ENCODE data around the gene LLGL2. TPM values are rescaled to one million over a fixed set of nuclear protein-coding genes. Genes with fewer than 3 reads are reported as not detected.
A peak's percentile ranks its signal among the peaks of the same experiment; 100 is the strongest.

The LLGL2 gene
- total and polyA plus RNA-seq, 5 donors from 2014 or later: 13.6 to 44.1 (median 17.5) TPM

DNA sequence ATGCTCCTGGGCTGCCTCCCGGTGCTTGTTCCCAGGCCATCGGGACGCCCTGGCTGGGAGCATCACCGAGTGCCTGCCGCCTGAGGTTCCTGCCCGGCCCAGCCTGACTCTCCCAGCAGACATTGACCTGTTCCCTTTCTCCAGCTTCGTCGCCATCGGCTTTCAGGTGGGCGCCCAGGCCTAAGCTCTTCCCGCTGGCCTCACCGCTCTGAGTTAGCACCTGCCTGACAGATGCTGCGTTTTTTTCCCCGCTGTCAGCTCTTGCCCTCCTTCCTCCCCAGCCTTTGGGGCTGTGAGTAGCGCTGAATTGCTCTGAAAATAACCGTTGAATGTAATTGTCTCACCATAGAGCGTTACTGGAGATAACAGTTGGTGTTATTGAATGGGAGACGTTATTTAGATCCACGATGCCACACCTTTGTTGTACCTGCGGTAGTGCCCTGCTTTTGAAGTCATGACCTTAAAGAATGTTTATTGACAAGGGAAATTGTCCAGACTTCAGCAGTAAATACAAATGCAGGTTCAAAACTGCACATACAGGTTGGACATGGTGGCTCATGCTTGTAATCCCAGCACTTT, 86.4 kb downstream of the LLGL2 start:
- no peak for ATAC-seq (ENCODE audit: low read depth in 2 of 2)

DNA sequence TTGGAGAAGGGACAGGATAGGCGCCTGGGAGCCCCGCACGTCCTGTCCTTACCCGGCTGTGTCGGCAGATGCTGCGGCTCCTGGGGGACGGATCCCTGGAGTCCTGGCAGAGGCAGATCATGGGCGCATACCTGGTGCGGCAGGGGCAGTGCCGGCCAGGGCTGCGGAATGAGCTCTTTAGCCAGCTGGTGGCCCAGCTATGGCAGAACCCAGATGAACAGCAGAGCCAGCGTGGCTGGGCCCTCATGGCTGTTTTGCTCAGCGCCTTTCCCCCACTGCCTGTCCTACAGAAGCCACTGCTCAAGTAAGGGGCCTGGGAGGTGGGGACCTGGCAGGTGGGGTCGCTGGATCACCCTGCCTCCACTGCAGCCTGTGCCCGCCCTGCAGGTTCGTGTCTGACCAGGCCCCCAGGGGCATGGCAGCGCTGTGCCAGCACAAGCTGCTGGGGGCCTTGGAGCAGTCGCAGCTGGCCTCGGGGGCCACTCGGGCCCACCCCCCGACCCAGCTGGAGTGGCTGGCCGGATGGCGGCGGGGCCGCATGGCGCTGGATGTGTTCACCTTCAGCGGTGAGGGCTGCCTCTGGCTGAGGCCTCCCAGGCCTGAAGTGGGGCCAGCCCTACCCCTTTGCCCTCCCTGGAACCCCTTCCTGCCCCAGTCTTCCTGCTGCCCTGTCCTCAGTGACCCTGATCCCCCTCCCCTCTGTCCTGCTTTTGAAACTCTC, 87.6 kb downstream of the LLGL2 start:
- no peaks in the 10 kb centered on the region for H3K36me3 ChIP-seq (ENCODE audit: control insufficient read depth, insufficient read depth, low read length)
- no peaks in the 10 kb centered on the region for H3K27me3 ChIP-seq (ENCODE audit: control insufficient read depth, insufficient read depth, low read length)
- no peaks in the 10 kb centered on the region for H3K4me1 ChIP-seq (ENCODE audit: control insufficient read depth, insufficient read depth, low read length, poor library complexity, severe bottlenecking)
- H3K4me3 Mint-ChIP-seq: no peak overlapping the region
- no peak overlapping the region for H3K27ac Mint-ChIP-seq
- ATAC-seq (ENCODE audit: low read depth in 2 of 2) (no peak), DNase-seq (no peak)
- no peaks in the 10 kb centered on the region for H3K9me3 ChIP-seq (ENCODE audit: control insufficient read depth in 2 of 2, low read length in 2 of 2)
- no peak overlapping the region for H3K27ac ChIP-seq (ENCODE audit: insufficient read depth, low read length, poor library complexity, severe bottlenecking)
- no peaks in the 10 kb centered on the region for H3K4me1 Mint-ChIP-seq
- H3K27me3 Mint-ChIP-seq: no peaks in the 10 kb centered on the region
- no peaks in the 10 kb centered on the region for H3K36me3 Mint-ChIP-seq
- no peak overlapping the region for H3K4me3 ChIP-seq (ENCODE audit: low read depth, low read length)
- H3K9me3 Mint-ChIP-seq: no peaks in the 10 kb centered on the region

More for the DNA sequence above, 86.4 kb downstream of the LLGL2 start:
- no peaks in the 10 kb centered on the region for H3K27me3 ChIP-seq (ENCODE audit: control insufficient read depth, insufficient read depth, low read length)
- H3K9me3 ChIP-seq (ENCODE audit: control insufficient read depth in 2 of 2, low read length in 2 of 2): no peaks in the 10 kb centered on the region
- H3K4me1 ChIP-seq (ENCODE audit: control insufficient read depth, insufficient read depth, low read length, poor library complexity, severe bottlenecking): no peaks in the 10 kb centered on the region
- Mint-ChIP-seq H3K27ac (no peak overlapping the region), H3K4me3 (no peak overlapping the region), H3K36me3 (no peaks in the 10 kb centered on the region), H3K4me1 (peaks cover 0 to 2% (median 0%) of the 10 kb centered on the region in 4 donors), H3K27me3 (no peaks in the 10 kb centered on the region), H3K9me3 (no peaks in the 10 kb centered on the region)
- no peak overlapping the region for H3K27ac ChIP-seq (ENCODE audit: insufficient read depth, low read length, poor library complexity, severe bottlenecking)
- H3K36me3 ChIP-seq (ENCODE audit: control insufficient read depth, insufficient read depth, low read length): no peaks in the 10 kb centered on the region
- H3K4me3 ChIP-seq (ENCODE audit: low read depth, low read length): no peak overlapping the region
- DNase-seq: no peak

DNA sequence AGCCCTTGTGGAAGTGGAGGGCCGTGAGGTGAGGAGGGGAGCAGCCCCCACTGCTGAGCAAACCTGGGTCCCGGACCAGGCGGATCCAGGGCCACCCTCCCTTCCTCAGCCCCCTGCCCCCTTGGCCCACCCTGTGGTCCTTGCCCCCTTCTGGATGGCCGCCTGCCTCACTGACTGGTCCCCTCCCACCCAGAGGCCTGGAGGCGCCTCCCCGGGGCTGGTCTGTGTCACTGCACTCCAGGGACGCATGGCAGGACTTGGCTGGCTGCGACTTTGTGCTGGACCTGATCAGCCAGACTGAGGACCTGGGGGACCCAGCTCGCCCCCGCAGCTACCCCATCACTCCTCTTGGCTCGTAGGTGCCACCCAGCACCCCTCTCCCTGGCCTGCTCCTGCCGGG, 88.5 kb downstream of the LLGL2 start:
- Mint-ChIP-seq H3K4me1 (no peaks in the 10 kb centered on the region), H3K36me3 (no peaks in the 10 kb centered on the region)

DNA sequence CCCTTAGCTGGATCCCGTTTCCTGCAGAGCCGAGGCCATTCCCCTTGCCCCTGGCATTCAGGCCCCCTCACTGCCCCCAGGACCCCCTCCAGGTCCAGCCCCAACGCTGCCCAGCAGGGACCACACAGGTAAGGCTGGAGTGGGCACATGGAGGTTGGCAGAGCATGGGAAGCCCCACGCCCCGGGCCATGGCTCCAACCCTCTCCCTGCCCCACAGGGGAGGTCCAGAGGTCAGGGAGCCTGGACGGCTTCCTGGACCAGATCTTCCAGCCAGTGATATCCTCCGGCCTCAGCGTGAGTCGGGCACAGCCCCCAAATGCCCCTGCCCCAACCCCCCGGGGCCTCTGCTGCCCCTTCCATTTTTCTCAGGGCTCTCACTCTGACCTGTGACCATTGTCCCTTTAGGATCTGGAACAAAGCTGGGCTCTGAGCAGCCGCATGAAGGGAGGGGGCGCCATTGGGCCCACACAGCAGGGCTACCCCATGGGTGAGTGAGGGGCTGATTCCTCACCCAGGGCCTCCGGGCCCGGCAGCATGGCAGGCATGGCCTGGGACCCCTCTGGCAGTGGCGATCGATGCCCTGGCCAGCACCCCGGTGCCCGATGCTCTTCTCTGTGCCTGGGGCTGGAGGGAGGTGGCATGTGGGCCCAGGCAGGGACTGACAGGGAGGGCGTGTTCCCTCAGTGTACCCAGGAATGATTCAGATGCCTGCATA, 89.2 kb downstream of the LLGL2 start:
- no peak overlapping the region for H3K27ac ChIP-seq (ENCODE audit: insufficient read depth, low read length, poor library complexity, severe bottlenecking)
- DNase-seq (no peak), ATAC-seq (ENCODE audit: low read depth in 2 of 2) (no peak)
- Mint-ChIP-seq H3K4me3 (no peak overlapping the region), H3K27ac (no peak overlapping the region), H3K27me3 (no peaks in the 10 kb centered on the region), H3K36me3 (no peaks in the 10 kb centered on the region), H3K9me3 (no peaks in the 10 kb centered on the region), H3K4me1 (no peaks in the 10 kb centered on the region)
- H3K27me3 ChIP-seq (ENCODE audit: control insufficient read depth, insufficient read depth, low read length): no peaks in the 10 kb centered on the region
- H3K36me3 ChIP-seq (ENCODE audit: control insufficient read depth, insufficient read depth, low read length): no peaks in the 10 kb centered on the region
- H3K4me3 ChIP-seq (ENCODE audit: low read depth, low read length): no peak overlapping the region
- no peaks in the 10 kb centered on the region for H3K9me3 ChIP-seq (ENCODE audit: control insufficient read depth in 2 of 2, low read length in 2 of 2)
- no peaks in the 10 kb centered on the region for H3K4me1 ChIP-seq (ENCODE audit: control insufficient read depth, insufficient read depth, low read length, poor library complexity, severe bottlenecking)

More for the DNA sequence above, 88.5 kb downstream of the LLGL2 start:
- H3K27me3 Mint-ChIP-seq: no peaks in the 10 kb centered on the region
- no peak for ATAC-seq (ENCODE audit: low read depth in 2 of 2)
- Histone ChIP-seq H3K4me1 (ENCODE audit: control insufficient read depth, insufficient read depth, low read length, poor library complexity, severe bottlenecking) (no peaks in the 10 kb centered on the region), H3K36me3 (ENCODE audit: control insufficient read depth, insufficient read depth, low read length) (no peaks in the 10 kb centered on the region), H3K27me3 (ENCODE audit: control insufficient read depth, insufficient read depth, low read length) (no peaks in the 10 kb centered on the region), H3K4me3 (ENCODE audit: low read depth, low read length) (no peak overlapping the region), H3K27ac (ENCODE audit: insufficient read depth, low read length, poor library complexity, severe bottlenecking) (no peak overlapping the region), H3K9me3 (ENCODE audit: control insufficient read depth in 2 of 2, low read length in 2 of 2) (no peaks in the 10 kb centered on the region)
- no peaks in the 10 kb centered on the region for H3K9me3 Mint-ChIP-seq
- no peak overlapping the region for H3K4me3 Mint-ChIP-seq
- no peak overlapping the region for H3K27ac Mint-ChIP-seq
- DNase-seq: no peak

DNA sequence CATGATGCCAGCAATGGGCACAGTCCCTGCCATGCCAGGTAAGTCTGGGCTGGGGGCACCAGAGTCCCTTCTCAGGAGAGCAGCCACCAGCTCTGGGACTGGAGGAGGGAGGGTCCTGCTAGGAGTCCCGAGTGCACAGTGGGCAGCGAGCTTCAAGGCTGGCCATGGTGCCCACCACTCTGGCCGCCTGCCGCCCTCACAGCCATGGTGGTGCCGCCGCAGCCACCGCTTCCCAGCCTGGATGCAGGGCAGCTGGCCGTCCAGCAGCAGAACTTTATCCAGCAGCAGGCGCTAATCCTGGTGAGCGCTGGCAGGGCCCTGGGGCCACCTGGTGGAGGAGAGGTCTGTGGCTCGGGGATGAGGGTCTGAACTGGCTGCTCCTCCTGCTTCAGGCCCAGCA, 89.8 kb downstream of the LLGL2 start:
- H3K27ac Mint-ChIP-seq: no peak overlapping the region
- H3K36me3 ChIP-seq (ENCODE audit: control insufficient read depth, insufficient read depth, low read length): no peaks in the 10 kb centered on the region
- no peaks in the 10 kb centered on the region for H3K9me3 Mint-ChIP-seq

DNA sequence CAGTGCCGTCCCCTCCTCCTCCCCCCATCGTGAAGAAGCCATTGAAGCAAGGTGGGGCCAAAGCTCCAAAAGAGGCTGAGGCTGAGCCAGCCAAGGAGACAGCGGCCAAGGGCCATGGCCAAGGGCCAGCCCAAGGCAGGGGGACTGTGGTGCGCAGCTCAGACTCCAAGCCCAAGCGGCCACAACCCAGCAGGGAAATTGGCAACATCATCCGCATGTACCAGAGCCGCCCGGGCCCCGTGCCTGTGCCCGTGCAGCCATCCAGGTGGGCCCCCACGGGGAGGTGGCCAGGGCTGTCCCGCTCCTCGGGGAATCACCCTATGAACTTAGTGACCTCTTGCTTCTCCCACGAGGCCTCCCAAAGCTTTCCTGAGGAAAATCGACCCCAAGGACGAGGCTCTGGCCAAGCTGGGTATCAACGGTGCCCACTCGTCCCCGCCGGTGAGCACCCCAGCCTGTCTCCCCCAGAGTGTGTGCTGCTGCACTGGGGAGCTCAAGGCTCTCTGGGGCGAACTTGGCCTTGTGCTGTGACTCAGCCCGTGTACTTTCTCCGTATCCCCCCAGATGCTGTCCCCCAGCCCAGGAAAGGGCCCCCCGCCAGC, 91.1 kb downstream of the LLGL2 start:
- no peaks in the 10 kb centered on the region for H3K36me3 Mint-ChIP-seq
- Histone ChIP-seq H3K4me1 (ENCODE audit: control insufficient read depth, insufficient read depth, low read length, poor library complexity, severe bottlenecking) (no peaks in the 10 kb centered on the region), H3K36me3 (ENCODE audit: control insufficient read depth, insufficient read depth, low read length) (no peaks in the 10 kb centered on the region), H3K27ac (ENCODE audit: insufficient read depth, low read length, poor library complexity, severe bottlenecking) (no peak overlapping the region), H3K9me3 (ENCODE audit: control insufficient read depth in 2 of 2, low read length in 2 of 2) (no peaks in the 10 kb centered on the region), H3K4me3 (ENCODE audit: low read depth, low read length) (no peak overlapping the region), H3K27me3 (ENCODE audit: control insufficient read depth, insufficient read depth, low read length) (no peaks in the 10 kb centered on the region)
- H3K27me3 Mint-ChIP-seq: no peaks in the 10 kb centered on the region
- no peak overlapping the region for H3K27ac Mint-ChIP-seq
- DNase-seq (no peak), ATAC-seq (ENCODE audit: low read depth in 2 of 2) (no peak)
- no peaks in the 10 kb centered on the region for H3K9me3 Mint-ChIP-seq
- H3K4me3 Mint-ChIP-seq: no peak overlapping the region
- H3K4me1 Mint-ChIP-seq: no peaks in the 10 kb centered on the region

More for the DNA sequence above, 89.8 kb downstream of the LLGL2 start:
- no peak for DNase-seq
- Mint-ChIP-seq H3K36me3 (no peaks in the 10 kb centered on the region), H3K4me1 (no peaks in the 10 kb centered on the region), H3K4me3 (no peak overlapping the region), H3K27me3 (no peaks in the 10 kb centered on the region)
- no peak overlapping the region for H3K27ac ChIP-seq (ENCODE audit: insufficient read depth, low read length, poor library complexity, severe bottlenecking)
- no peaks in the 10 kb centered on the region for H3K9me3 ChIP-seq (ENCODE audit: control insufficient read depth in 2 of 2, low read length in 2 of 2)
- no peaks in the 10 kb centered on the region for H3K27me3 ChIP-seq (ENCODE audit: control insufficient read depth, insufficient read depth, low read length)
- no peaks in the 10 kb centered on the region for H3K4me1 ChIP-seq (ENCODE audit: control insufficient read depth, insufficient read depth, low read length, poor library complexity, severe bottlenecking)
- no peak for ATAC-seq (ENCODE audit: low read depth in 2 of 2)
- no peak overlapping the region for H3K4me3 ChIP-seq (ENCODE audit: low read depth, low read length)

DNA sequence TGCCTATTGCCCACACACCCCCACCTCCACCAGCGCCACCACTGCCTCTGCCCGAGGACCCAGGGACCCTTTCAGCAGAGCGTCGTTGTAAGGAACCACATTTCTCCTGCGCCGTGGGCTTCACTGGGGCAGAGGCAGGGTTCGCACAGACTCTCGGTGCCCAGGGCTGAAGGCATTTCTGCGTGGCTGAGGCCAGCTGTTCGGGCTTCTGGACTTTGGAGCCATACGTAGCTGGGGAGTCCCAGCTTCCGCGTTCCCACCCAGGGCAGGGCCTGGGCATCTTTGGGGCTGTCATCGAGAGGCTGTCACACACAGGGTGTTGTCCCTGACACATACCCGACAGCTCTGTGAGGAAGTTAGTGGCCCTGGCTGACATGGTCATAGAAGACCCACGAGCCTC, 91.7 kb downstream of the LLGL2 start:
- H3K27me3 Mint-ChIP-seq: peaks cover 2% of the 10 kb centered on the region
- peak overlapping the region in 1 of 3 donors; percentile 71 for H3K27ac Mint-ChIP-seq
- H3K9me3 Mint-ChIP-seq: no peaks in the 10 kb centered on the region
- H3K4me1 Mint-ChIP-seq: peaks cover 0 to 3% (median 0%) of the 10 kb centered on the region in 4 donors
- no peaks in the 10 kb centered on the region for H3K4me1 ChIP-seq (ENCODE audit: control insufficient read depth, insufficient read depth, low read length, poor library complexity, severe bottlenecking)
- no peak overlapping the region for H3K4me3 Mint-ChIP-seq
- no peak for DNase-seq
- no peaks in the 10 kb centered on the region for H3K9me3 ChIP-seq (ENCODE audit: control insufficient read depth in 2 of 2, low read length in 2 of 2)
- H3K4me3 ChIP-seq (ENCODE audit: low read depth, low read length): no peak overlapping the region
- H3K27me3 ChIP-seq (ENCODE audit: control insufficient read depth, insufficient read depth, low read length): no peaks in the 10 kb centered on the region
- H3K36me3 ChIP-seq (ENCODE audit: control insufficient read depth, insufficient read depth, low read length): no peaks in the 10 kb centered on the region
- H3K27ac ChIP-seq (ENCODE audit: insufficient read depth, low read length, poor library complexity, severe bottlenecking): no peak overlapping the region
- ATAC-seq (ENCODE audit: low read depth in 2 of 2): no peak
- peaks cover 2% of the 10 kb centered on the region for H3K36me3 Mint-ChIP-seq

Measured in CD4-positive, CD25-positive, alpha-beta regulatory T cell (primary cell).